H1 (cell line): ENCODE measurements around the gene TFEC. TPM values are rescaled to one million over a fixed set of nuclear protein-coding genes. Genes with fewer than 3 reads are reported as not detected.

Source experiments
- CTCF ChIA-PET: fragments of 300-600 bp; sonication (Branson Sonifier 250); formaldehyde crosslinking; loops from one replicate; lab custom pipeline; 2021; ENCODE audit not compliant: partially characterized antibody; lab: Charles Lee
- POLR2A ChIA-PET: fragments of 300-600 bp; sonication (Branson Sonifier 250); formaldehyde crosslinking; loops from one replicate; lab custom pipeline; 2021; ENCODE audit warnings: inconsistent platforms; ENCODE audit not compliant: partially characterized antibody; lab: Charles Lee
- DNase-seq, 2 experiments: peaks; one replicate each; pipeline versions ENCODE4 v3.0.0 to v3.0.0-alpha.2; 2010 to 2022; ENCODE audit warnings: low spot score in 2 of 2, low read depth in 1 of 2, mixed read lengths in 1 of 2
- FAIRE-seq: peaks from 2 replicates; lab custom pipeline; 2011; peaks lifted over from hg19 to GRCh38; lab: Jason Lieb, UNC
- H2AFZ ChIP-seq: 2 replicates; pipeline ENCODE4 v1.8.1; 2012; ENCODE audit warnings: low read length, inconsistent platforms
- H2AK5ac ChIP-seq: 2 replicates; pipeline ENCODE4 v1.6.1; 2013; ENCODE audit warnings: low read depth, low read length
- H2BK120ac ChIP-seq: replicated peaks from 2 replicates; pipeline ENCODE3; 2013; ENCODE audit warnings: low read depth, low read length, inconsistent platforms
- H2BK12ac ChIP-seq: 2 replicates; pipeline ENCODE4 v1.6.1; 2013; ENCODE audit warnings: low read depth, low read length
- H2BK15ac ChIP-seq: 2 replicates; pipeline ENCODE4 v1.6.1; 2013; ENCODE audit warnings: low read length
- H2BK20ac ChIP-seq: 2 replicates; pipeline ENCODE4 v1.6.1; 2013; ENCODE audit warnings: low read length
- H2BK5ac ChIP-seq: 2 replicates; pipeline ENCODE4 v1.6.1; 2013; ENCODE audit warnings: low read depth, low read length
- H3K14ac ChIP-seq: 2 replicates; pipeline ENCODE4 v1.6.1; 2013; ENCODE audit warnings: inconsistent platforms; ENCODE audit not compliant: insufficient read length
- H3K18ac ChIP-seq: 2 replicates; pipeline ENCODE4 v1.6.1; 2013; ENCODE audit warnings: low read length; ENCODE audit errors: extremely low read depth
- H3K23ac ChIP-seq: 2 replicates; pipeline ENCODE4 v1.6.1; 2013; ENCODE audit warnings: inconsistent platforms; ENCODE audit not compliant: insufficient read length
- H3K23me2 ChIP-seq: 2 replicates; pipeline ENCODE4 v1.6.1; 2013; ENCODE audit warnings: low read depth, low read length
- H3K27ac ChIP-seq: 2 replicates; pipeline ENCODE4 v1.6.1; 2011; ENCODE audit warnings: low read depth, low read length, inconsistent platforms
- H3K27me3 ChIP-seq, 4 experiments: replicated peaks in 1 of 4; 1 replicate in 1 of 4; 2 replicates in 3 of 4; pipeline versions ENCODE4 v1.6.1 to v1.8.1; 2011 to 2013; ENCODE audit warnings: low read length in 3 of 4, mild to moderate bottlenecking in 3 of 4, inconsistent platforms in 2 of 4, mixed read lengths in 2 of 4, moderate library complexity in 1 of 4; ENCODE audit not compliant: control insufficient read depth in 3 of 4, insufficient read depth in 3 of 4; ENCODE audit errors: extremely low read depth in 1 of 4
- H3K36me3 ChIP-seq, 4 experiments: 2 replicates each; pipeline versions ENCODE4 v1.6.1 to v1.8.1; 2011 to 2013; ENCODE audit warnings: mild to moderate bottlenecking in 4 of 4, low read length in 3 of 4, moderate library complexity in 2 of 4, control low read depth in 1 of 4, inconsistent platforms in 1 of 4; ENCODE audit not compliant: insufficient read depth in 4 of 4, control insufficient read depth in 2 of 4
- H3K4ac ChIP-seq: replicated peaks from 2 replicates; pipeline ENCODE3; 2013; ENCODE audit warnings: low read length, low read depth, mixed read lengths, inconsistent platforms; ENCODE audit not compliant: insufficient read length
- H3K4me1 ChIP-seq, 4 experiments: replicated peaks in 1 of 4; 1 replicate in 1 of 4; 2 replicates in 3 of 4; pipeline versions ENCODE4 v1.6.1 to v1.8.1; 2011 to 2013; ENCODE audit warnings: low read length in 3 of 4, inconsistent platforms in 2 of 4, mixed read lengths in 1 of 4; ENCODE audit not compliant: insufficient read depth in 4 of 4, control insufficient read depth in 3 of 4
- H3K4me2 ChIP-seq, 2 experiments: 2 replicates each; pipeline versions ENCODE4 v1.6.1 to v1.8.1; 2011 to 2013; ENCODE audit warnings: low read depth in 2 of 2, low read length in 2 of 2, control low read depth in 1 of 2, inconsistent platforms in 1 of 2, mild to moderate bottlenecking in 1 of 2; ENCODE audit not compliant: insufficient read depth in 1 of 2
- H3K4me3 ChIP-seq, 4 experiments: fragments of 200-600, 300-600 bp in 1 of 4; sonication (generic), shearing (Covaris generic), sonication (Bioruptor Twin) in 1 of 4; 2 replicates each; pipeline versions ENCODE4 v1.5.1 to v1.8.1; 2011 to 2016; ENCODE audit warnings: low read length in 4 of 4, low read depth in 3 of 4, control low read depth in 2 of 4, inconsistent platforms in 2 of 4, mild to moderate bottlenecking in 2 of 4, mixed read lengths in 1 of 4, moderate library complexity in 1 of 4; ENCODE audit not compliant: insufficient read depth in 2 of 4; ENCODE audit errors: extremely low read depth in 1 of 4
- H3K56ac ChIP-seq: replicated peaks from 2 replicates; pipeline ENCODE3; 2013; ENCODE audit warnings: low read depth, mild to moderate bottlenecking, mixed read lengths, low read length, inconsistent platforms; ENCODE audit not compliant: insufficient read length
- H3K79me1 ChIP-seq: 2 replicates; pipeline ENCODE4 v1.6.1; 2013; ENCODE audit warnings: low read depth, low read length, control low read depth
- H3K79me2 ChIP-seq, 2 experiments: 2 replicates each; pipeline versions ENCODE4 v1.6.1 to v1.8.1; 2012 to 2013; ENCODE audit warnings: low read length in 2 of 2, mild to moderate bottlenecking in 2 of 2, inconsistent platforms in 1 of 2; ENCODE audit not compliant: insufficient read depth in 2 of 2, control insufficient read depth in 1 of 2
- H3K9ac ChIP-seq, 4 experiments: replicated peaks in 1 of 4; 1 replicate in 1 of 4; 2 replicates in 3 of 4; pipeline versions ENCODE4 v1.6.1 to v1.8.1; 2011 to 2013; ENCODE audit warnings: low read depth in 3 of 4, low read length in 3 of 4, control low read depth in 2 of 4, mild to moderate bottlenecking in 2 of 4, moderate library complexity in 2 of 4, inconsistent platforms in 1 of 4; ENCODE audit errors: extremely low read depth in 1 of 4
- H3K9me3 ChIP-seq, 2 experiments: 2 replicates each; pipeline versions ENCODE4 v1.6.1 to v1.8.1; 2012 to 2013; ENCODE audit warnings: mild to moderate bottlenecking in 2 of 2, moderate library complexity in 2 of 2, control low read depth in 1 of 2, inconsistent platforms in 1 of 2, low read depth in 1 of 2, low read length in 1 of 2, mixed read lengths in 1 of 2; ENCODE audit not compliant: insufficient read depth in 2 of 2
- H4K20me1 ChIP-seq, 2 experiments: replicated peaks in 1 of 2; 2 replicates each; pipeline versions ENCODE3 to v1.8.1; 2011 to 2013; ENCODE audit warnings: inconsistent platforms in 2 of 2, low read length in 2 of 2, mild to moderate bottlenecking in 1 of 2; ENCODE audit not compliant: insufficient read depth in 2 of 2, control insufficient read depth in 1 of 2
- H4K5ac ChIP-seq: 2 replicates; pipeline ENCODE4 v1.6.1; 2013; ENCODE audit warnings: low read length, low read depth, mixed read lengths, inconsistent platforms; ENCODE audit not compliant: insufficient read length
- H4K8ac ChIP-seq: 2 replicates; pipeline ENCODE4 v1.8.0; 2013; ENCODE audit warnings: mild to moderate bottlenecking, moderate library complexity, low read length, inconsistent platforms; ENCODE audit not compliant: insufficient read depth; ENCODE audit errors: extremely low read depth
- H4K91ac ChIP-seq: replicated peaks from 2 replicates; pipeline ENCODE3; 2013; ENCODE audit warnings: low read length, mixed read lengths, inconsistent platforms; ENCODE audit not compliant: insufficient read length
- BRCA1 ChIP-seq: IDR thresholded peaks from 2 replicates; pipeline ENCODE4 v1.6.1; 2012; ENCODE audit warnings: low read depth, low read length, improper control_type of control experiment
- CBX5 ChIP-seq: fragments of 300-800, 300-1000 bp; sonication (generic); IDR thresholded peaks from 2 replicates; pipeline ENCODE4 v1.7.1; 2016; ENCODE audit warnings: antibody characterized with exemption, low read length, low read depth
- EP300 ChIP-seq, 2 experiments: IDR thresholded peaks; 1 replicate in 1 of 2; 2 replicates in 1 of 2; pipeline ENCODE4 v1.6.1; 2011 to 2012; ENCODE audit warnings: low read depth in 2 of 2, low read length in 2 of 2, mild to moderate bottlenecking in 2 of 2, borderline replicate concordance in 1 of 2, inconsistent platforms in 1 of 2, moderate library complexity in 1 of 2
- KDM5A ChIP-seq: fragments of 200-600 bp; IDR thresholded peaks from 2 replicates; pipeline ENCODE4 v1.7.1; 2012; ENCODE audit warnings: mild to moderate bottlenecking, low read length, inconsistent platforms, mixed read lengths
- RAD21 ChIP-seq, 2 experiments: IDR thresholded peaks in 1 of 2; conservative IDR thresholded peaks in 1 of 2; 2 replicates each; pipeline ENCODE4 v1.6.1; 2011; ENCODE audit warnings: low read depth in 2 of 2, low read length in 2 of 2, improper control_type of control experiment in 1 of 2, inconsistent platforms in 1 of 2, mild to moderate bottlenecking in 1 of 2, moderate library complexity in 1 of 2
- SIX5 ChIP-seq: IDR thresholded peaks from 2 replicates; pipeline ENCODE4 v1.6.1; 2011; ENCODE audit warnings: mild to moderate bottlenecking, low read depth, low read length
- WGBS, 2 experiments: shearing (Covaris generic) in 1 of 2; methylation state at CpG; one replicate each; pipeline versions ENCODE4 v1.1.6 to v1.1.7; 2013 to 2015; ENCODE audit warnings: low lambda C conversion rate in 2 of 2, mixed read lengths in 2 of 2, inconsistent platforms in 1 of 2, low coverage in 1 of 2, missing lambda C conversion rate in 1 of 2; ENCODE audit not compliant: insufficient replicate concordance in 2 of 2, insufficient coverage in 1 of 2, insufficient read length in 1 of 2; ENCODE audit errors: extremely low coverage in 1 of 2, missing lambda C conversion rate in 1 of 2; 5-methylcytosine and 5-hydroxymethylcytosine counted together
- polyA plus RNA-seq, 7 experiments: library from polyadenylated mRNA; depleted of rRNA in 3 of 7; stranded (reverse) in 5 of 7; unstranded in 2 of 7; fragments of >200 nt in 5 of 7; fragments of 200-250 nt in 2 of 7; gene quantifications; 1 replicate in 5 of 7; 2 replicates in 1 of 7; 4 replicates in 1 of 7; pipeline versions ENCODE4 v1.2.1 to v1.2.3, GENCODE V29; 2011 to 2013; ENCODE audit warnings: missing spikeins in 2 of 7, mixed read lengths in 2 of 7
- total RNA-seq: library from RNA; stranded (reverse); fragmentation: NEBNext Ultra II Directional; extraction: Animal tissue kit (Norgen Biotek cat#: 25700); gene quantifications from 2 replicates; pipeline ENCODE4 v1.2.1, GENCODE V29; 2021
- TF ChIP-seq, protein P1 (sequence below): IDR thresholded peaks from 2 replicates; pipeline ENCODE4 v1.6.1; 2011; ENCODE audit warnings: low read depth, mild to moderate bottlenecking, low read length; ENCODE audit not compliant: insufficient read depth
- TF ChIP-seq, protein P2 (sequence below), 3 experiments: IDR thresholded peaks; 1 replicate in 2 of 3; 2 replicates in 1 of 3; pipeline versions ENCODE4 v1.5.1 to v1.6.1; 2011; ENCODE audit warnings: low read length in 3 of 3, mild to moderate bottlenecking in 3 of 3, inconsistent platforms in 2 of 3, low read depth in 1 of 3, moderate library complexity in 1 of 3; ENCODE audit not compliant: insufficient read depth in 1 of 3; ENCODE audit errors: control extremely low read depth in 1 of 3

The TFEC gene
- total and polyA plus RNA-seq, 2 of the 8 experiments (the other 6 are each of a cell fraction or from before 2014, with no cell fraction given), result not detected

DNA sequence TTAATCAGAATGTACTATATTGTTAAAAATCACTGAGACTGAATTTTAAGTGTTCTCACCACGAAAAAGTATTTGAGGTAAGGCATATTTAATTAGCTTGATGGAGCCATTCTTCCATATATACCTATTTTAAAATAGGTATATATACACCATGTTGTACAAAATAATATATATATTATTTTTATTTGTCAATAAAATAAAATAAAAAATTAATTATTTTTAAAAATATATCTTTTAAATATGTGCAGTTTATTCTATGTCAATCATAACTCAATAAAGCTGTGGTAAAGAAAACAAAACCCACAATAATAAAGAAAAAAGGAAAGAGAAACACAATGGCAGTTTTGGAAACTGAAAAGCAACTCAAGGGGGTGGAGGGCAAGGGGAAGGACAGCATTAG lies 33.6 kb upstream of the TFEC start:
- Histone ChIP-seq H3K9me3 (no peaks in the 10 kb centered on the region), H4K20me1 (no peaks in the 10 kb centered on the region), H2BK15ac (no peak overlapping the region), H3K27ac (no peak overlapping the region), H3K18ac (no peak overlapping the region), H3K14ac (no peak overlapping the region), H4K5ac (no peak overlapping the region), H3K36me3 (no peaks in the 10 kb centered on the region), H4K8ac (no peak overlapping the region), H2AFZ (no peak overlapping the region), H3K4me2 (no peak overlapping the region), H2BK12ac (no peak overlapping the region), H3K56ac (no peak overlapping the region), H3K23ac (no peak overlapping the region), H3K4me1 (no peaks in the 10 kb centered on the region), H3K23me2 (no peaks in the 10 kb centered on the region), H2BK120ac (no peak overlapping the region), H2BK20ac (no peak overlapping the region), H3K4ac (no peak overlapping the region), H3K4me3 (no peak overlapping the region), H3K79me1 (no peaks in the 10 kb centered on the region), H2AK5ac (no peak overlapping the region), H2BK5ac (no peak overlapping the region), H4K91ac (no peak overlapping the region), H3K9ac (no peak overlapping the region), H3K27me3 (no peaks in the 10 kb centered on the region), H3K79me2 (no peaks in the 10 kb centered on the region)
- ChIA-PET POLR2A (no interaction called here), CTCF (interaction anchor here (0.6 kb wide), 1 partner anchor 90 kb away, joined by 3 read pairs; no protein-coding TSS in a partner anchor)
- WGBS, 2 experiments, result 85% methylated on average over 1 of the region's 1 CpG; no CpG with 5 or more reads in 1 of the 2 experiments
- FAIRE-seq (no peak), DNase-seq (no peak)
- no peak for TF ChIP-seq BRCA1
- TF ChIP-seq, protein P1, sequence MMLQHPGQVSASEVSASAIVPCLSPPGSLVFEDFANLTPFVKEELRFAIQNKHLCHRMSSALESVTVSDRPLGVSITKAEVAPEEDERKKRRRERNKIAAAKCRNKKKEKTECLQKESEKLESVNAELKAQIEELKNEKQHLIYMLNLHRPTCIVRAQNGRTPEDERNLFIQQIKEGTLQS, result no peak
- TF ChIP-seq, protein P2, sequence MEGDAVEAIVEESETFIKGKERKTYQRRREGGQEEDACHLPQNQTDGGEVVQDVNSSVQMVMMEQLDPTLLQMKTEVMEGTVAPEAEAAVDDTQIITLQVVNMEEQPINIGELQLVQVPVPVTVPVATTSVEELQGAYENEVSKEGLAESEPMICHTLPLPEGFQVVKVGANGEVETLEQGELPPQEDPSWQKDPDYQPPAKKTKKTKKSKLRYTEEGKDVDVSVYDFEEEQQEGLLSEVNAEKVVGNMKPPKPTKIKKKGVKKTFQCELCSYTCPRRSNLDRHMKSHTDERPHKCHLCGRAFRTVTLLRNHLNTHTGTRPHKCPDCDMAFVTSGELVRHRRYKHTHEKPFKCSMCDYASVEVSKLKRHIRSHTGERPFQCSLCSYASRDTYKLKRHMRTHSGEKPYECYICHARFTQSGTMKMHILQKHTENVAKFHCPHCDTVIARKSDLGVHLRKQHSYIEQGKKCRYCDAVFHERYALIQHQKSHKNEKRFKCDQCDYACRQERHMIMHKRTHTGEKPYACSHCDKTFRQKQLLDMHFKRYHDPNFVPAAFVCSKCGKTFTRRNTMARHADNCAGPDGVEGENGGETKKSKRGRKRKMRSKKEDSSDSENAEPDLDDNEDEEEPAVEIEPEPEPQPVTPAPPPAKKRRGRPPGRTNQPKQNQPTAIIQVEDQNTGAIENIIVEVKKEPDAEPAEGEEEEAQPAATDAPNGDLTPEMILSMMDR (IDR thresholded peaks at IDR 0.05; ENCODE audit: control extremely low read depth in 1 of 3, insufficient read depth in 1 of 3, low read depth in 1 of 3, low read length in 3 of 3), result no peak
- TF ChIP-seq CBX5, result no peak
- no peak for TF ChIP-seq RAD21 (IDR thresholded peaks at IDR 0.05 in 1 of 2, conservative IDR thresholded peaks at IDR 0.05 in 1 of 2; ENCODE audit: low read depth in 2 of 2, low read length in 2 of 2)
- no peak for TF ChIP-seq KDM5A
- TF ChIP-seq EP300 (IDR thresholded peaks at IDR 0.05; ENCODE audit: borderline replicate concordance in 1 of 2, low read depth in 2 of 2, low read length in 2 of 2), result no peak
- TF ChIP-seq SIX5, result no peak
